Endothelial cell of umbilical vein (primary cell): Measurements from ENCODE around the gene TMEM204.

Source experiments
- CTCF ChIP-seq, 2 donors: IDR thresholded peaks; 1 replicate in 1 of 2; 2 replicates in 1 of 2; pipeline ENCODE4 v1.5.1; 2011; ENCODE audit warnings: low read length in 2 of 2, mild to moderate bottlenecking in 2 of 2, moderate library complexity in 2 of 2, control low read depth in 1 of 2, inconsistent platforms in 1 of 2, low read depth in 1 of 2; ENCODE audit not compliant: insufficient read depth in 1 of 2; ENCODE audit errors: extremely low read depth in 1 of 2
- EZH2 ChIP-seq: IDR thresholded peaks from 2 replicates; pipeline ENCODE4 v1.6.1; 2012; ENCODE audit warnings: borderline replicate concordance, low read depth, mild to moderate bottlenecking, moderate library complexity, low read length, inconsistent platforms; ENCODE audit not compliant: severe bottlenecking
- FOS ChIP-seq: IDR thresholded peaks from 2 replicates; pipeline ENCODE4 v1.6.1; 2011; ENCODE audit warnings: mild to moderate bottlenecking, low read length, moderate library complexity, borderline replicate concordance; ENCODE audit not compliant: insufficient read depth
- GATA2 ChIP-seq: IDR thresholded peaks from 2 replicates; pipeline ENCODE4 v1.7.0; 2011; ENCODE audit warnings: low read depth, mild to moderate bottlenecking, moderate library complexity, mixed read lengths, low read length; ENCODE audit not compliant: insufficient read length, insufficient read depth
- JUN ChIP-seq: IDR thresholded peaks from 2 replicates; pipeline ENCODE4 v1.6.1; 2011; ENCODE audit warnings: borderline replicate concordance, low read depth; ENCODE audit not compliant: insufficient read length, insufficient read depth
- MAX ChIP-seq: IDR thresholded peaks from 2 replicates; pipeline ENCODE4 v1.6.1; 2011; ENCODE audit not compliant: insufficient read depth, insufficient read length
- POLR2A ChIP-seq: IDR thresholded peaks from 2 replicates; pipeline ENCODE4 v1.6.1; 2012; ENCODE audit warnings: low read depth, mild to moderate bottlenecking, control low read depth, low read length
- POLR2AphosphoS5 ChIP-seq: IDR thresholded peaks from 2 replicates; pipeline ENCODE4 v1.6.1; 2012; ENCODE audit warnings: low read depth, mild to moderate bottlenecking, control low read depth, low read length, moderate library complexity; ENCODE audit not compliant: insufficient read depth

GRCh38 chr16:1520461-1520860 lies 13.0 kb upstream of the TMEM204 start:
- TF ChIP-seq POLR2AphosphoS5 (no peak), POLR2A (no peak), CTCF (IDR thresholded peaks at IDR 0.05; ENCODE audit: extremely low read depth in 1 of 2, insufficient read depth in 1 of 2, low read depth in 1 of 2, low read length in 2 of 2) (no peak), EZH2 (no peak), JUN (no peak), FOS (no peak), MAX (no peak), GATA2 (no peak)
